GM21526 (cell line): ENCODE measurements around the gene BAG5.
"Not testable (repeated sequence)": the region's sequence is repeated elsewhere in the genome, so short reads cannot be mapped to it uniquely, and the experiment has no call there.

Source experiments
- ATAC-seq: cut with Tn5 transposase; IDR thresholded peaks from one replicate; pipeline ENCODE4 v1.9.1; 2021; ENCODE audit warnings: moderate library complexity; ENCODE audit not compliant: unreplicated experiment, low FRiP score

The BAG5 gene

DNA sequence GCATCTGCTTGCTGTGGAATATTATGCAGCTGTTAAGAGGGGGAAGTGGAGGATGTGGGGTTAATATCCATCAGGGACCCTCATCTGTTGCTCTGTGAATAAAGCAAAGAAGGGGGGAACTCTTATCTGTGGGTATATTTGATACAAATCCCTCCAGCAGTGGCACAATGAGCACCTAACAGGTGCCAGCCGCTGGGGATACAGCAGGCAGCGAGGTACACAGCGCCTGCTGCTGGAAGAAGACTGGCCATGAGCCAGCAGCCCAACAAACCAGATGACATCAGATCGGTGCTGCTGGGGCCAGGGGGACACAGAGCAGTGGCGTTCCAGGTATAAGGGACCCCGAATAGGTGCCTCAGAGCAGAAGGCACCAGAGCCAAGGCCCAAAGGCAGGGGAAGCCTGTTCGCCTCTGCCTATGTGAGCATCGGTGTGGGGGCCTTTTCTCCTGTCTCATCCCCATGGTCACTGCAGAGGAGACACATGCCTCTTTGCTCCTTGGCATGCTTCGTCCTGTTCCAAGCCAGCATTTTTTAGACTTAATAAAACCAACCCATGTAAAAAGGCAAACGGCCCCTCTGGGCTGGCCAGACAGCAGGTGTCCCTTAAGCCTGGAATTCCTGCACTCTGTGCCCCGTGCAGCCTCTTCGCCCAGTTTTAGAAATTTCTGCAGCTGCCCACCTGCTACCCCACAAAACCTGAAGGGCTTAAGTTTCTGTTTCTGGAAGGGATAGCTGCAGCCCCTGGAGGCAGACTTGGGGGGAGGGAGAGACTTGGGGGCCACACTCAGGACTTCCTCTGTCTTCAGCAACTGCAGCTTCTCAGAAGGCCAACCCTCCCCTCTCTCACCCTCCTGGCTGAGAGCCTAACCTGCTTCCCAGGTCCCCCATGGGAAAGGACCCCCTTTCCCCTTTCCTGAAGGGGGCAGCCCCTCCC is 38.2 kb downstream of the BAG5 start:
- ATAC-seq, result no peak

- no peak for ATAC-seq
Observed at GRCh38 chr14:103523575-103523954, 38.9 kb downstream of the BAG5 start.

DNA sequence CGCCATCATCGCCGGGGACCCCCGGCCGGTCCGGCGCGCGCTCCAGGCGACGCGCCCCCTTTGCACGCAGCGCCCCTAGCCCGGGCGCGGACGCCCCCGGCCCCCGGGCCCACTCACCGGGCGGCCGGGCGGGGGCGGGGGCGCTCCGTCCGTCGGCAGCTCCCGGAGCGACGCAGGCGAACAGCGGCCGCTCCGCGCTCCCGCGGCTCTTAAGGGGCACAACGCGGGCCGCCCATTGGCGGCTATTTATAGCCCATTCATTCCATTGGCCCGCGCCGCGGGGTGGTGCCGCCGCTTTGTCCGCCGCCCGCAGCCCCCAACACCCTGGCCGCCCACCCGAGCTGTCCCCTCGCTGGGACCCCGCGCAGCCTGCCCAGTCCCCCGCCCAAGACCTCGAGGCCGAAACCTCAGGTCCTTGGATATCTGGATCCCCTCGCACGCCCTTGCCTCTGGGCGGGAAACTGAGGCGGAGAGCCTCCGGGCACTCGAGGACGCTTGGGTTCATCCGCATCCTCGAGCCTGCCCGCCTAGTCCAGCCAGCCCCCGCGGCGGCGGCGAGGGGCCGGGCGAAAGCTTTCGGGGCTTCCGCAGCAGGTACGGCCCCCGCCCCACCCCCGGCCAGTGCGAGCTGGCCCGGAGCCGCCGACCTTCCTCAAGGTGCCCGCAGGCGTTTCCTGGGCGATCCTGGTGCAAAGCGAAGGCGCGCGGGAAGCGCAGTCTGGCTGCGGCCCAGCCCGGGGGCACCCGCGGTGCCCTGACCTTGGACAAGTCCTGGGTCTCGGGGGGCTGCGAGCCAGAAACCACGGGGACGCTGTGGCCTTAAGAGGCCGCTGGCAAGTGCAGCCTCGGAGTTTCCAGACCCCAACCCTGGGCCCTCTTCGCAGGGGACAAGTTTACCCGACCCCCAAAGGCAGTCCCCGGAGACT is 39.5 kb downstream of the BAG5 start, which contains the start of gene CKB:
TSS of gene CKB (minus strand) at position 182 of the 926 bp plus-strand sequence. CDS start 337 bp downstream, outside the sequence.
- no peak for ATAC-seq

DNA sequence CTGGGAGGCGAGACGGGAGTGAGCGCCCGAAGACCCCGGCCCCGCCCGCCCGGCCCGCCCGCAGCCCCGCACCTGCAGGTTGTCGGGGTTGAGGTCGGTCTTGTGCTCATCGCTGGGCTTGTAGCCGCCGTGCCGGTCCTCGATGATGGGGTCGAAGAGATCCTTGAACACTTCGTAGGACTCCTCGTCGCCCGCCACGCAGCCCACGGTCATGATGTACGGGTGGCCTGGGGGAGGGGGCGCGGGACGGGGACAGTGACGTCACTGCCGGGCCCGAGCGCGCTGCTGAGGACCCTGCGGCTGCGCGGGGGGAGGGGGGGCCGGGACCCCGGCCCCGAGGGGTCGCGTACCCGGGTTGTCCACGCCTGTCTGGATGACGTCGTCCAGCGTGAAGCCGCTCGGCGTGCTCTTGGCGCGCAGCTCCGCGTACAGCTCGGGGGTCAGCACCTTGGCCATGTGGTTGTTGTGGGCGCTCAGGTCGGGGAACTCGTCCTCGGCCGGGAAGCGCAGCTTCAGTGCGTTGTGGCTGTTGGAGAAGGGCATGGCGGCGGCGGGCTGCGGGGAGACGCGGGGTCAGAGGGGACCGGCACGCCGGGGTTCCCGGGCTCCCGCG is 40.4 kb downstream of the BAG5 start:
- no peak for ATAC-seq

DNA sequence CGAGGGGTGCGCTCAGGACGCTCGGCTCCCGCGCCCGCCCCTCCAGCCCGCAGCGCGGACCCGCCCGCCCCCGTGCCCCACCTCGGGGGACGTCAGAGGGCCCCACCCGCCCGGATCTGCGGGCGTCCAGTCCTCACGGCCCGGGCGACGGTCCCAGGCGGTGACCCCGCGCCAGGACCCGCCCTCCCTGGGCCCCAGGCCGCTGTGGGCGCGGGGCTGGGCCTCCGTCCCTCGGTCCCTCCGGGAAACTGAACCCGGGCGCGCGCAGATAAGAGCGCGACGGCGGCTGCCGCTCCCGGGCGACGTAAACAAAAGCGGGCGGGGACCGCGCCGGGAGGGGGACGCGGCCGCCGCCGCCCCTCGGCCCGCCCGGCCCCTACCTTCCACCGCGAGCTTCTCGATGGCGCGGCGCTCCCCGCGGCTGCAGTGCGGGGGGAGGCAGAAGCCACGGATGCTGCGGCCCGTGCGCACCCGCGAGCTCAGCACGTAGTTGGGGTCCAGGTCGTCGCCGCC is 41.0 kb downstream of the BAG5 start:
- ATAC-seq, result no peak

DNA sequence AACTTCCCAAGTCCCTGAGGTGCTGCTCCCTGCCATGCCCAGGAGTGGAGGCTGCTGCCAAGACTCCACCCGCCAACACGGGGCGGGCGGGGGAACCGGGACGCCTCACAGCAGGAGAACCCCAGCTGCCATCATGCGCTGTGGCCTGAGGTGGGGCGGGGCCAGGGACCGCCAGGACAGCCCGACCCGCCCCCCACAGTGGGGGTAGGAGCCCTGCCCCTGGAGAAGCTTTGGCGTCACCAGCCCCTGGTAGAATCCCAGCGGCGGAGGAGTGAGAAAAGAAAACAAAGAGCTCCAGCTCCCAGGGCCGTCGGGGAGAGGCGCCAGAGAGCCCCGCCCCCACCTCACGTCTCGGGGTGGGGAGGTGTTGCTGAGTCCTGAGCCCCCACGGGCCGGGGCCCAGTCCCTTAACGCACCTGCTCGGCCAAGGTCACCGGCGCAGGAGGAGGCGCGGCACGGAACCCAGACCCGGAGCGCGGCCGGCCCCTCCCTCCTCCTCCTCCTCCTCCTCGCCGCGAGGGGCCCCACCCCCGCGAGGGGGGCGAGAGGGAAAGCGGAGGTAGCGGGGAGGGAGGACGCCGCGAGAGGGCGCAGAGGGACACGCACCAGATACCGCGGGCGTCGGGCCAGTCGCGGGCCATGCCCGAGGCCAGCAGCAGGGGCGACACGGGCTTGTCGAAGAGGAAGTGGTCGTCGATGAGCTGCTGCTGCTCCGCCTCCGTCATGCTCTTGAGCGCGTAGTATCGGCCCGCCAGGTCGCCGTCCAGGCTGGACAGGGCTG is 41.6 kb downstream of the BAG5 start:
- ATAC-seq, result peak; percentile 46

- no peak for ATAC-seq
Observed at GRCh38 chr14:103520269-103520656, 42.2 kb downstream of the BAG5 start.

DNA sequence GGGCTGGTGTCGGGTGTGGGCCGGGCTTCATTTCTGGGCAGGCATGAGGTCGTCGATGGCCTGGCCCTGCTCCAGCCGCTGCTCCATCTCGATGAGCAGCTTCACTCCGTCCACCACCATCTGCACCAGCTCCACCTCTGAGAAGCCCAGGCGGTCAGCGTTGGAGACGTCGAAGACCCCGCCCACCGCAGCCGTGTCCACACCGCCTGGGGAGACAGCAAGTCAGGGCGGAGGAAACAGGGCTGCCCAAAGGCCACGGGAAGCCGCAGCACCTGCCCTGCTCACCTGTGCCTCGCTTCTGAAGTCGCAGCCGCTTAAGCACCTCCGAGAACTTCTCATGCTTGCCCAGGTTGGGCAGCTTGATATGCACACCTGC is 42.6 kb downstream of the BAG5 start:
- ATAC-seq, result no peak

DNA sequence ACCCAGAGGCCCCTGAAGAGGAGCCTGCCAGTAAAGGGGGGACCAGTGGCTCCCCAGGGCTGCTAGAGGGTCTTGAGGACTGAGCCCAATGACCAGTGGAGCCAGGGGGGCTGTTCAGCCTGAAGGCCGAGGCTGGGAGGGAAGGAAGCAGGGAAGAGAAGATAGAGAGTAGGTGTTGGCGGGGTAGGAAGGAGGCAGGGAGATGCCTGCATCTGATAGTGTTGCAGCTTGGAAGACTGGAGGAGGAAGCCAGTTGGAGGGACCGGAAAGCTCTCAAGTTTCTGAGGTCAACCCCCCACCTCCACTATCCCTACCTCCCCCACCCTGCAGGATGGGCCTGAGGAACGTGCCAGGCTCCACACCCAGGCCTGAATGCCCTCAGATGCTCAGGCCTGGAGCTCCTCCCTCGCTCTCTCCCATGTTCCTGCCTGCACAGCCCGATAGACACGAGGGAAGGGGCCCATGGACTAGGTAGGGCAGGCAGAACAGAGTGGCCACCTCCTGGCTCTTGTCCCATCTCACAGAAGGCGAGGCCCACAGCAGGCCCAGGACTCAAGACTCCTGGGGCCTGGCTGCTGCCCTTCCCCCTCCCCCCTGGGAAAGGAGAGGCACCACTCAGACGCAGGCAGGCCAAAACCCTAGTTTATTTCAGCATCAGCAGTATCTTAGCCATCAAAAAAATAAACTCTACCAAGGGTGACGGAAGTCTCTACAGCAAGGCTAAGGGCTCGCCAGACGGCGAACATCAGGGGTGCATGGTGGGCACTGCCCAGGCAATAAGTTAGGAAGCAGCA is 43.2 kb downstream of the BAG5 start:
- ATAC-seq, result no peak

DNA sequence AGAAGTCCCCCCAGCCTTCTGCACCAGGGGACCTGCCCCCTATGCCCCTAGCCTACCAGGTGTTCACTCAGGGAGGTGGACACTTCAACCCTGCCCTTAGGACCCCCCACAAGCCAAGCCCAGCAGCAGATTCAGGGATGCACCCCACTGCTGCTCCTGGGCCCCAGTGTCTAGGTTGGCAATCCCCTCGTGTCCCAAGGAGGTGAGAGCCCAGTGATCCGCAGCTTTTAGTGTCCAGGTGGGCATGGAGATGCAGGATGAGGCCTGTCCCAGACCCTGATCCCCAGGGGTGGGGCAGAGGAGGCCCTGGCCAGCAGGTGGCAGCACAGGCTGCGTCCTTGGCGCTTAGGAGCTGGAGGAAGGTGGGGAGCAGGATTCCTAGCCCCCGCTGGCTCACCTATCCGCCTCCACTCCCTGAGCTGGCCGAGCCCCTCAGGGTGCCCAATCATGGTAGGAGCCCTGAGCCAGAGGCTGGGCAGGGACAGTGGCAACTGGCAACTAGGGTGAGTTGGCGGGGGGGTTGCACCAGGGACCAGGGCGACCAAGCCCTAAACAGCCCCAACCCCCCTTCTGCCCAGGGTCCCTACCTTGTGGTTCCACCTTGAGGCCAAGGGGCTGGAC is 43.9 kb downstream of the BAG5 start:
- ATAC-seq, result no peak

DNA sequence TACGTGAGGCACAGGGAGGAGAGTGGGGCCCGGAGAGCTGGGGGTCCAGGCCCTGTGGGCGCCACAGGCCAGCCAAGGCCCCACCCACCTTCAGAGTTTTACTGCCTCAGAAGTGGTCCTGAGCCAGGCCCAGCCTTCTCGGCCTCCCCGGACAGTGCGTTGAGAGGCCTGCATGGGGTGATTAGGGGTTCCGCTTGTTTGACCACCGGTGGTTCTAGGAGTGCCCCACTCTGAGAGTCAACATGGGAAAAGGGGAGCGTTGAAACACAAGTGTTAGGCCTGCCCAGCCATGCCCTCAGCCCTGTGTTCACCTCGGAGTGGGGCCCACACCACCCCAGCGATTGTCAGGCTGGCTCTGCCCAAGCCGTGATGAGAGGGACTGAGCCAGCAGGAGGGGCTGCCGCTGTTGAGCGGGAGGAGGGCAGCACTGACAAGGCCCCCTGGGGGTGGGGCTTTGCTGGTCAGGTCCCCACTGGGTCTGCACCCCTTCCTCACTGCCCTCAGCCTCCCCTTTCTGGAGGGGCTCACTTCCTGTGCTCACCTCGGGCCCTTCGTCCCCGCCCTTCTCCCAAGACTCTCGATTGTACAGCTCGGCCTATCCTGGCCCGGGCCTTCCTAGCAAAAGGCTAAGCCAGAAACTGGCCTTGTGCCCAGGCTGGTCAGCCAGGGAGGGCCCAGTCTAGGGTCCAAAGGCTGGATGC is 44.6 kb downstream of the BAG5 start:
- no peak for ATAC-seq

GRCh38 chr14:103517174-103517566 is 45.3 kb downstream of the BAG5 start:
- no peak for ATAC-seq

- no peak for ATAC-seq
Observed at GRCh38 chr14:103516426-103517173, 45.9 kb downstream of the BAG5 start.

- no peak for ATAC-seq
Observed at GRCh38 chr14:103514596-103515421, 47.6 kb downstream of the BAG5 start.

GRCh38 chr14:103512701-103513611 is 49.5 kb downstream of the BAG5 start:
- no peak for ATAC-seq

GRCh38 chr14:103512180-103512579 is 50.3 kb downstream of the BAG5 start:
- not testable (repeated sequence) for ATAC-seq
